Left ventricle myocardium superior (tissue), 1 donor: ENCODE data around the gene TIGAR. TPM values are rescaled to one million over a fixed set of nuclear protein-coding genes. Genes with fewer than 3 reads are reported as not detected.

Source experiments
- ATAC-seq: fragments of 200-7000 bp; cut with Tn5 transposase; one replicate; pipeline ENCODE4 v1.9.1; 2020; ENCODE audit warnings: mild to moderate bottlenecking, moderate library complexity
- DNase-seq: peaks from one replicate; pipeline ENCODE4 v3.0.0-alpha.2; 2020
- intact Hi-C: fragments of 100-400 bp; cut with micrococcal nuclease; formaldehyde crosslinking; loops from one replicate; pipeline ENCODE4 v1.11.0; 2022
- total RNA-seq: library from RNA; stranded (reverse); fragmentation: NEBNext Ultra II Directional; extraction: Animal tissue kit (Norgen Biotek cat#: 25700); gene quantifications from one replicate; pipeline ENCODE4 v1.2.1, GENCODE V29; 2021
- donor health status: DM: no; HTN: yes; CAD: no; lungs with severe emphysema.

The TIGAR gene
- total RNA-seq, 1 donor from 2014 or later = 14.4 TPM

DNA sequence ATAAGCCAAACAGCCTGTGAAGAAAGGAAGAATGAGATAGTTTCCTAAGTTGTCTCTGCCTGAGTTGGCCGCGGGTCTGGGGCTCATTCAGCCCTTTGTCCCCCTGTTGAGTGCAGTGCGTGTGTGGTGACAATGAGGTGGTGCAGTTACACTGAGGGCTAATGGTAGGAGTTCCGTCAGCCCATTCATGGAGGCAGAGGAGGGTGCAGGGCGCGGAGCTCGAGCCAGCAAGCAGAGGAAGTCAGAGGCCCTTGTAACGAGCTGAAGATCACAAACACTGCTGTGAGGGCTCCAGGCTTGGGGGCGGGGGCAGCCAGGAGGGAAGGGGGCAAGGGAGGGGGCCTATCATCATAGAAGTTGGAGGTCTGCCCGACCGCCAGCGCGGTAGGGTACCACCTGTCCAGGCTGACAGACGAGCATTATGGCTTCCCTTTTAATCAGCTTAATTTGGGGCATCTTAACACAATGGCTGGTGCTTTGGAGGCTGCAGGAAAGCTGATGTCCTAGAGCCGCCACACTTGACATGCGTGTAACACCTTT lies 27.0 kb upstream of the TIGAR start:
- intact Hi-C loops = no loop called here
- no peak for DNase-seq
- ATAC-seq = peak; percentile 28

GRCh38 chr12:4296751-4297150 lies 24.3 kb upstream of the TIGAR start:
- ATAC-seq (no peak), DNase-seq (no peak)
- intact Hi-C loops = no loop called here

DNA sequence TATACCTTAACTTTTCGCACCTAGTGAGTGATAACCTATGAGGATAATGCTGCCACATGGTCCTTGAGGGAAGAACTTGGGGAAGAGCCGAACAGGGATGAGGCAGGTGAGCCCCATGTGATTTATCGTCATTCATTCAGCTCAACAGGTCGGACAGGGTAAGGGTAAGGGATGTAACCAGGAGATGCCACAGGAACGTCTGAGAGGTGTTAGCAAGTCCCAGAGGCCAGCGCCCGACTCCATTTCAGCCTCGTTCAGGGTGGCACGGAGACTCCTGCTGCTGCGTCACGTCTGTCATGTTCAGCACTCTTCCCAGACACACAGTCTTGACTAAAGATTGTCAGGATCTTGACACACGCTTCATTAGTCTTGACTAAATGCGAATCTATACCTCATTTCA lies 23.4 kb upstream of the TIGAR start:
- no peak for DNase-seq
- intact Hi-C loops = no loop called here
- ATAC-seq = no peak

- intact Hi-C loops = no loop called here
- ATAC-seq = peak; percentile 46
Measured at GRCh38 chr12:4300883-4301282, 20.1 kb upstream of the TIGAR start.

GRCh38 chr12:4301932-4302501 lies 19.0 kb upstream of the TIGAR start:
- DNase-seq (no peak), ATAC-seq (no peak)
- intact Hi-C loops = no loop called here

More at GRCh38 chr12:4300883-4301282, 20.1 kb upstream of the TIGAR start:
- no peak for DNase-seq

DNA sequence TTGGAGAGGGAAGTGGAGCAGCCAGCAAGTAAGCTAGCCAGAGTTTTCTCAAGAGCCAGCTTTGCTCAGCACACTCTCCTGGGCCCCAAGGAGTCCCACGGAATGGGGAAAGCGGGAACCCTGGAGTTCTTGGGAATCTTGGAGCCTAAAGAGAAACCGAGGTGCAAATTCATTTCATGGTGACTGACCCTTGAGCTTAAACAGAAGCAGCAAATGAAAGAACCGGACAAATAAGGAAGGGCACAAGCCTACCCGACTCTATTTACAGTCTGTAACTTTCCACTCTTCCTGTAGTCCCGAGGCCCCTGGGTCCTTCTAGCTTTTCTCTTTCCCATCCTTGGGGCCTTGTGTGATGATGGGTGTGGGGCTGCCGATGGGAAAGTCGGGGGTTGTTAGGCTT lies 18.1 kb upstream of the TIGAR start:
- no peak for DNase-seq
- no peak for ATAC-seq
- intact Hi-C loops = no loop called here

DNA sequence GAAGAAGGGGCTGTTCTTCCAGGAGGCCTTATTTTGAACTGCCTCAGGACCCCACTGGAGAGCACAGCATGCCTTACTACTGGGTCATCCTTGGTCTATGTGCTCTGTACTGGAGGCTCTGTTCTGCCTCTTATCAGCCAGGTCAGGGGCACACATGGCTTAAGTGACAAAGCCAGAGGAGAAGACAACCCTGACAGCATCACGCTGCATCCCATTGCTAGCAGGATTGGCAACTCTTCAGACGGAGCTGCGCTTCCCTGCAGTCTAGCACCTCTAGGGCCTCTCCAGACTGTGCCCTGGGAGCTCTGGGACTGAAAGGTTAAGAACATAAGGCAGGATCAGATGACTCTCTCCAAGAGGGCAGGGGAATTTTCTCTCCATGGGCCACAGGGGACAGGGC lies 17.3 kb upstream of the TIGAR start:
- no peak for DNase-seq
- intact Hi-C loops = no loop called here
- peak; percentile 50 for ATAC-seq

DNA sequence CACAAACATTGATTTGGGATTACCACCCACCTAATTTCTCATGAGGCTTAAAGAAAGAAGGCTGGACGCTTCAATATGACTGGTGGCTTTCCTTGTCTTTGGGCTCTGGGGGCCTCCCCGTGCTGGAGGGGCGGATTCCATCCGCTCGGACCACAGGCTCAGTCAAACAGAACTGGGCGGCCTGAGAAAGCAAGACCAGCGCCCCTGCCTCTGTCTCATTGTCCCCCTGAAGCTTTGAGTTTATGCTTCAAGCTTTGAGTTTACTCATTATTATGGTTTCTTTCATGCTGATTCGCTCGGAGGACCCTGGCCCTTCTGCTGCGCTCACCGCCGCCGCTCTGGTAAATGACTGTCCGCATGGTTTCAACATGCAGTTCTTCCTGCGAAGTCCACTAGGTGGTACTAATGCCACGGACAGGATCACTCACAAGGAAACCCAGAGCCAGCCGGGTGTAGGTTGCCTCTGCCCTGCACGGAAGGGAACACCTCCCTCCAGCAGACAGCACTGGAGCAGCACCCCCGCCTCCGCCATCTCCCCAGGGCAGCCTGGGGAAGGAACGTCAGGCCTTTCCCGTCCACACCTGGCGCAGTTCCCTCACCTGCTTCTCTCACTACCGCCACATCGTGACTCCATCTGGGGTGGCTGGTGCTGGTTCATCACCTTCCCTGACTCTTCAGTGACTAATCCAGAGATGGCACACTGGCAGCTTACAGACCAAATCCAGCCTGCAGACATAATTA lies 13.2 kb upstream of the TIGAR start:
- peak; percentile 82 for ATAC-seq
- peak; percentile 65 for DNase-seq
- intact Hi-C loops = no loop called here

DNA sequence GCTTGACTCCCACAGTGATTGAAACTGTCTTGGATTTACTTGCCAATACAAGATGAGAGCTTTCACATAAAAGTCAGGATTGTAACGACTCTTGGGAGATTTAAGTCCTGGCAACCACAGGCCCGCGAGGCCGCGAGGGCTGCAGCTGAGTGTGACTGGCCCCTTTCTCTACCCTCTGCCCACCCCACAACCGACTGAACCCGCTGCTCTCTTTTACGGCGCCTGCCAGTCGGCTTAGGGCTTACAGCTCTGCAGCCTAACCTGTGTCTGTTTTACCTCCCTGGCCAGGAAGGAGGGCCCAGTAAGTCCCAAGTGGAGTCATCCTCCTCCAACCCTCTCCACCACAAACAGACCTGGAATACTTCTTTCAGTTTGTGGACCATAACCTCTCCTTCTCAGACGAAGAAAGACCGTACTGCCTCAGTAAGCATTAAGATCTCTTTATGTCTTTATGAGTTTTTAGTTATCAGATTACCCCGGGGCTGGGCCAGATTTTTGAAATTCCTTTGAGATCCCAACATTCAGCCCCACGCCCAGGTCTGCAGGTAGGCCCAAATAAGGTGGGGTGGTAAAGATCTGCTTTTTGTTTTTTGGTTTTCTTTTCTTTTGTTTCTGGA lies 12.6 kb upstream of the TIGAR start:
- DNase-seq = no peak
- intact Hi-C loops = no loop called here
- ATAC-seq = no peak

- ATAC-seq (no peak), DNase-seq (no peak)
- intact Hi-C loops = no loop called here
Measured at GRCh38 chr12:4311776-4312175, 9.2 kb upstream of the TIGAR start.

- intact Hi-C loops = no loop called here
- DNase-seq (no peak), ATAC-seq (no peak)
Measured at GRCh38 chr12:4312251-4312650, 8.8 kb upstream of the TIGAR start.

- ATAC-seq = peak; percentile 41
- no peak for DNase-seq
- intact Hi-C loops = no loop called here
Measured at GRCh38 chr12:4320497-4320852, 538 bp upstream of the TIGAR start.

- DNase-seq = no peak
- no peak for ATAC-seq
- intact Hi-C loops = no loop called here
Measured at GRCh38 chr12:4322726-4323125, 1.7 kb downstream of the TIGAR start.

- intact Hi-C loops = no loop called here
- DNase-seq = no peak
- no peak for ATAC-seq
Measured at GRCh38 chr12:4323396-4323795, 2.4 kb downstream of the TIGAR start.

DNA sequence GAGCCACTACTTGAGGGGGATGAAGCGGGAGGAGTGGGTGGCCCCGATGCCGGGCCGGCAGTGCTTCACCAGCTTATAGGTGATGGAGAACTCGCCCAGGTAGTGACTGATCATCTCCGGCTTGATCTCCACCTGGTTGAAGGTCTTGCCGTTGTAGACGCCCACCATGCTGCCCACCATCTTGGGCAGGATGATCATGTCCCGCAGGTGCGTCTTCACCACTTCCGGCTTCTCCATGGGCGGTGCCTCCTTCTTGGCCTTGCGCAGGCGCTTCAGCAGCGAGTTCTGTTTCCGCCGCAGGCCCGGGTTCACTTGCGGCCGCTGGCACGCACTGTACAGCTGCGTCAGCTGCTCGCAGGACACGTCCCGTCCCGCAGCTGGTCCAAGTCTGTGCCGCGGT lies 3.4 kb downstream of the TIGAR start:
- intact Hi-C loops = no loop called here
- DNase-seq = no peak
- ATAC-seq = no peak

- intact Hi-C loops = no loop called here
- DNase-seq (no peak), ATAC-seq (no peak)
Measured at GRCh38 chr12:4325966-4326365, 5.0 kb downstream of the TIGAR start.

DNA sequence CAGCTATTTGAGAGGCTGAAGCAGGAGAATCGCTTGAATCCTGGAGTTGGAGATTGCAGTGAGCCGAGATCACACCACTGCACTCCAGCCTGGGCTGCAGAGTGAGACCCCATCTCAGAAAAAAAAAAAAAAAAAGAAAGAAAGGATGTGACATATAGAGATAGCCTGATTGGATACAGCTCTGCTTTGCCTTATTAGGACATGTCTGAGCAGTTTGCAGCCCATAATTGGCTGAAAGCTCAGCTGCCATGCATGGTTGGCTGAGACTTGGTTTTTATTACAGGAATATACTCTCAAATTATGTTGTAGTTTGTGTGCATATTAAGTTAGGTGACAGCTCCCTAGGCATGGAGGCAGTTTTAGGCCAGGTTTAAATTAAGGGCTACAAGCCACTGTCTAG lies 6.3 kb downstream of the TIGAR start:
- DNase-seq (no peak), ATAC-seq (no peak)
- intact Hi-C loops = no loop called here

GRCh38 chr12:4330203-4330602 lies 9.2 kb downstream of the TIGAR start:
- intact Hi-C loops = no loop called here
- no peak for ATAC-seq
- DNase-seq = no peak

GRCh38 chr12:4331221-4331620 lies 10.2 kb downstream of the TIGAR start:
- ATAC-seq (no peak), DNase-seq (no peak)
- intact Hi-C loops = no loop called here

GRCh38 chr12:4331842-4332241 lies 10.8 kb downstream of the TIGAR start:
- ATAC-seq = no peak
- intact Hi-C loops = no loop called here

GRCh38 chr12:4346931-4347330 lies 25.9 kb downstream of the TIGAR start:
- ATAC-seq = no peak
- intact Hi-C loops = no loop called here
- no peak for DNase-seq

More at GRCh38 chr12:4331842-4332241, 10.8 kb downstream of the TIGAR start:
- no peak for DNase-seq
